Activated T-helper 9 cell treated with anti-CD3 and anti-CD28 coated beads, Interleukin-2, amount 50 U/mL, for 16 hours (primary cell): ENCODE results near the gene DDRGK1.
"Not testable (repeated sequence)": the region's sequence is repeated elsewhere in the genome, so short reads cannot be mapped to it uniquely, and the experiment has no call there.

ENCODE experiments used
- DNase-seq: peaks from one replicate; pipeline ENCODE4 v3.0.0-alpha.2; 2020; ENCODE audit warnings: low read depth

DDRGK1 gene

DNA sequence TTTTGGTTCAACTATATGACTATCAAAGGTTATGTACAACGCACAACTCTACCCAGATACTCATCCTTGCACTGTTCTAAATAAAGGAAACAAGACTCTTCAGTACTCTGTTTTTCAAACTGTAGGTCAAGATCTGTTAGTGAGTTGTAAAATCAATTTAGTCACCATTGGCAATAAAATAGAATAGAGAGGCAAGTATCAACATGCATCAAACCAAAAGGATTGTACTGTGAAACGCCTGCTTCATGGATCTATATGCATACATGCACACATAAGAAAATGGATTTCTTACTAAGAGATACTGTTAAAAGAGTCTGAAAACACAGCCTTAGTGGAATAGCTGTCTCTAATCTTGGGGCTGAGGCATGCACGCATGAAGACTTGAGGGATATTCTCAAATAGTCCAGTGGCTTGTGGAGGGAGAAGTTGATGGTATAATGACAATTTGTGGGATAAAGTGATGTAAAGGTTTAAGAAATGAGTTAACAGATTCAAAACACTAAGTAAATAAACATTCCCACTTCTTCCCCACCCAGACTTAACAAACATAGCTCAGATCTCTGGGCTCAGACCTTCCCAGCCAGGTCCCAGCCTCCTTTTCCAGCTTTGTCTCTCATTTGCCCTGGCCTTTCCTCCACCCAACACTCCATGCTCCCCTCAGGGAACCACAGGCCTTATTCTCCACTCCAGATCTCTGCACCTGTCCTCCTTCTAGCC lies 20.4 kb downstream of the DDRGK1 start:
- DNase-seq, result no peak

GRCh38 chr20:3182429-3182828 lies 22.1 kb downstream of the DDRGK1 start:
- not testable (repeated sequence) for DNase-seq

DNA sequence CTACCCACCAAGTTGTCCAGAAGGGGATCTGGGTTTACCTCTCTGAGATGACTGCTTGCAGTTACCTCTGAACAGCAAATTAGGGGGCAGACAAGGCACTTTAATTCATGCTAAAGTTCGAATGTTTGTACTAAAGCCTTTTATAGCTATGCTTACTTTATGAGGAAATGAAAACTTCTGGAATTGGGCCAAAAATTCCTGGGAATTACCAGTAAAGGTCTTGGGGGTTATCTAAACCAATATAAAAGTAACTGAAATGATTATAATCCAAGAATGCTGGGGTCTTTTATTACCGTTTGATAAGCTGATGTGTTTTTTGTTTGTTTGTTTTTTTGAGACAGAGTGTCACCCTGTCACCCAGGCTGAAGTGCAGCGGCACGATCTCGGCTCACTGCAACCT lies 23.2 kb downstream of the DDRGK1 start:
- no peak for DNase-seq

DNA sequence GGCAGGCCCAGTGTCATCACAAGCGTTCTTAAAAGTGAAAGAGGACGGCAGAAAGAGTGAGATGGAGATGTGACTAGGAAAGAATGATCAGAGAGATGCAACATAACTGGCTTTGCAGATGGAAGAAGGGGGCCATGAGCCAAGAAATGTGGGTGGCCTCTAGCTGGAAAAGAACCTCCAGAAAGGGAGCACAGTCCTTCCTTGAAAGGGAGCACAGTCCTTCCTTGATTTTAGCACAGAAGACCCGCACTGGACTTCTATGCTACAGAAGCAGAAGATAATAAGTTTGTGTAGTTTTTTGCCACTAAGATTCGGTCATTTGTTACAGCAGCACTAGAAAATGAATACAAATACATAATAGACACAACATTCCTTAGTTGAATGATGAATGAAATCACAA lies 24.2 kb downstream of the DDRGK1 start:
- no peak for DNase-seq

GRCh38 chr20:3177746-3178485 lies 26.6 kb downstream of the DDRGK1 start:
- no peak for DNase-seq

DNA sequence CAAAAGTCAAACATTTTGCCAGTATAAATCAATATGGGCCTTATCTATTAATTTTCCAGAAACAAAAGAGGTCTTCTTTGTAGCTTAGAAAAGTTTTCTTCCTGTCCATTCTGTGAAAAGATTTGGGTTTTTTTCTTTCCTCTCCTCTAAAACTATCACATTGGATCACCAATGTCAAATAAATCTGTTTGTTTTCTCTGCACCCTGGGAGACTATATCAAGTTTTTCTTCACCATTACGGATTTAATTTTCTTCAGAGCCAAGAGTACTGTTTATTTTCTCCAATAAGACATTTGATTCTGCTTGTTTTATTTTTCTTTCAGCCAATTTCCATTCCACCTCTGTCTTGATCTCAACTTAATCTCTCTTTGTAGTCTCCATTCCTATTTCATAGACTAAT lies 29.2 kb downstream of the DDRGK1 start:
- no peak for DNase-seq

DNA sequence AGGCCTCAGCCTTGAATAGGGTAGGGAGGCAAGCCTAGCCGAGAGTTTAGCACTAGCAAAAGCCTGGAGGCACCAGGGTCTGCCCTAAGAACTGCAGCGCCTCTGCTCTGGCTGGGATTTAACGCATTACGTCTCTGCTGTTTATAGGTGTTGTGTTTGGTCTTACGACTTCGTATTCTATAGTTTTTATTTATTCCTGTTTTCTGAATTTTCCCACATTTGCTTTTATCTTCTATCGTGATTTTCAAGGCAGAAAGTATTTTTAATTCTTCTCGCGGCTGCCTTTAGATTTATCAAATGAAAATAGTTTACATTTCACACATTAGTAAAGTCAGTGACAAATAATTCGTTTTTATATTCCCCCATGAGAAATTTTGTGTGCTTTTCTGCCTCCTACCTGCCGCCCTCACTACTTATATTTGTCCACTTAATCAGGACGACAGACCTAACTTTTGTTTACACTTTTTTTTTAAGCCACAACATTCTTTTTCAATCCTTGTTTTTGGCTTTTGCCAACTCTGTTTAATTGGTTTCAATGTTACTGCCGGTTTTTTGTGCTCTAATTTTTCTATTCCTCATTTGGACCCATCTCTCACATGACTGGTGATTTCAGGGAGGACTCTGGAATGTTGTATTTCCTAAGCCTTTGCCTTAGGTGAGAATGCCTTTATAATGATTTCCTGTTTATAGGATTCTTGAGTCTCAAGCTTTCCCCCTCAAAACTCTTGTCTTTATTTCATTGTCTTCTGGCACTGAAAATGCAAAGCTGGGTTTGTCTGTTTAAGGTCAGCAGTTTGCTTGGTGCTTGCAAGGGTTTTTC lies 29.8 kb downstream of the DDRGK1 start:
- no peak for DNase-seq

GRCh38 chr20:3173610-3174441 lies 30.7 kb downstream of the DDRGK1 start:
- DNase-seq, result peak; percentile 85

GRCh38 chr20:3172933-3173609 lies 31.4 kb downstream of the DDRGK1 start, which contains the start of gene LZTS3:
Gene LZTS3 (minus strand): TSS chr20:3173549. CDS start chr20:3167163, 6,386 bp downstream.
- peak; percentile 76 for DNase-seq

DNA sequence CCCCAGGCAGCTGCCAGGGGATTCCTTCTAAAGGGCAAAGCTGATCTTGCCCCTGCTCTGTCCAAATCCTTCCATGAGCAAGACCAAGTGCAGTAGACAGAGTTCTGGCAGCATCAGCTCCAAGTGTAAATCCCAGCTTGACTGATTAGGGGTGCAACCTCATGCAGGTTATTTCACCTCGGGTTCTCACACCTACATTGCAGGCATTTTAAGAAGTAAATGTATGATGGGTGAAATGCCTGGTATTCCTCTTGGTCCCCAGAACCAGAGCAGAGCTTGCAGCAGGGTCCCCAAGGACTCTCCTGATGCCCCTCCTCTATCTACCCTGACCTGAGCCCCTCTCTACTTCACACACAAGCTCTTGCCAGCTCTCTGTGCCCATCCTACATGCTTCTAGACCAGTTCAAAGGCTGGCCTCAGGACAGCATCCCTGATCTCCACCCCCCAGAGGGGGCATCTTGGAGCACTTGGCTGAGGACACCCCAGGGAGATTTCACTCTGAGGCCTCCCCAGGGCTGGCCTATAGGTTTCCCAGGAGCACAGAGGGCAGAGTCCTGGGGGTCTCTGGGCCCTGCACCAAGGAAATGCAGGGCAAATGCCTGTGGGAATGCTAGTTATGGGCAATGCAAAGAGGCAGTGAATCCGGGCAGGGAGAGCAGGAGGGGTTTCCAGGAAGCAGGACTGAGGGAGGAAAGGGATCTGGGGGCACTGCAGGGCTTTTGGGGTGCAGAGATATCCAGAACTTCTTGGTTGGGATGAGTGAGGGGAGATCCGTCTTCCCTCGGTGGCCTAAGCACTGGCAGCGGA lies 32.2 kb downstream of the DDRGK1 start:
- no peak for DNase-seq

DNA sequence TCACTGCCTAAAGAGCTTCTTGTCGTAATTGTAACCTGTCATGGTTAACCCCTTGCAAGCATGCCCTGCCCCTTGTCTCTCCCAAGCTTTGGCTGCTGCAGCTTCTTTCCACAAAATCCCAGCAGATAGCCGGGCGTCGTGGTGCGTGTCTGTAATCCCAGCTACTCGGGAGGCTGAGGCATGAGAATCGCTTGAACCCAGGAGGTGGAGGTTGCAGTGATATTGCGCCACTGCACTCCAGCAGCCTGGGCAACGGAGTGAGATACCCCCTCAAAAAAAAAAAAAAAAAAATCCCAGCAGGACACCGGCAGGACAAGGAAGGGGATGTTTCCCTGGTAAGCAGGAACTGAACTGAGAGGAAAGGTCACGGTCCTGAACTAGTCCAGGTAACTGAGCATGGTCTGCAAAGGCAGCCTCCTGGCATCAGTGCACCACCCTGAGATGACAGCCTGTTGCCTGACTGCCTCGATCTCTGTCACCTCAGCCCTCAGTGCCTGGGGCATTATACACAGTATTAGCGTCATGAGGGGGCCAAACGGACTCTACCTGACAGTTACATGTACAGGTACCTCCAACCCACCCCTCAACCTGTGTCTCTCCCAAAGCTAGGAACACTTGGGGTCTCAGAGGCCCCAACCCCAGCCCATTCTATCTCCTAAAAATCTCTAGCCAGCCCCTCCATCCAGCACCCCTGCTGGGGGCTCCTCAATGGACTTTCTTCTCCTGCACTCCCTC lies 32.9 kb downstream of the DDRGK1 start:
- DNase-seq, result no peak

GRCh38 chr20:3168829-3169590 lies 35.5 kb downstream of the DDRGK1 start:
- DNase-seq, result no peak

GRCh38 chr20:3168079-3168828 lies 36.2 kb downstream of the DDRGK1 start:
- DNase-seq, result no peak

DNA sequence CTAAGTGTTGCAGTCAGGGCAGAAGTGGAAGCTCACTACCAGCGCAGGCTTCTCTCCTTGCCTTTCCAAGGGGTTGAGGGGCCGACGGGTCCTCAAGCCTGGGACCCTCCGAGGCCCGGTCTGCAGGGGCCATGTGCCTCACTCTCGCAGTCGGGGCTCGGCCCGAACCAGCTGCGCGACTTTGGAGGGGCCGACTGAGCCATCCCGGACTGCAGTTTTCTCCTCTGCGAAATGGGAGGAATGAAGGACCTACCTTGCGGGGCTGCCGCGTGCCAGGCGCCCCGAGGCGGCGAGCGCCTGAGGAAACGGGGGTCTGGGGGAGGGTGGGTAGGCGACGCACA lies 36.8 kb downstream of the DDRGK1 start:
- DNase-seq, result no peak

DNA sequence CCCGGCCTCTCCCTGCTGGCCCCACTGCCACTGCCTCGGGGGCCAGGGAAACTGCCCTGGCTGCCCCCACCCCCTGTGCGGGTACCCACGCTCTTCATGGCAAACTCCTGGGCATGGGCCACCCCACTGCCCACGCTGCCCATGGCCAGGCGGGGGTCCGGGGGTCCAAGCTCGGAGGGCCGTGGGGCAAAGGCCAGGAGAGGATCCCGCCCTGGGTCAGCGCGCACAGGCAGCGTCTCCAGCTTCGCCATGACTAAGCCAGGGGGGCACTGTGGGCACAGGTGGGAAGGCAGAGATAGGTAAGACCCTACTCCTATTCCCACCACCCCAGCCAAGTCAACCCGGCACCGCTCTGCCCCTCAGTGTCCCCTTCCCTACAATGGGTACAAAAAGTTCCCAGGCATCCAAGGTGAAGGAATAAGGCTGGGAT lies 37.6 kb downstream of the DDRGK1 start:
- DNase-seq, result no peak

- no peak for DNase-seq
These were observed 38.1 kb downstream of the DDRGK1 start for GRCh38 chr20:3166338-3166912.

DNA sequence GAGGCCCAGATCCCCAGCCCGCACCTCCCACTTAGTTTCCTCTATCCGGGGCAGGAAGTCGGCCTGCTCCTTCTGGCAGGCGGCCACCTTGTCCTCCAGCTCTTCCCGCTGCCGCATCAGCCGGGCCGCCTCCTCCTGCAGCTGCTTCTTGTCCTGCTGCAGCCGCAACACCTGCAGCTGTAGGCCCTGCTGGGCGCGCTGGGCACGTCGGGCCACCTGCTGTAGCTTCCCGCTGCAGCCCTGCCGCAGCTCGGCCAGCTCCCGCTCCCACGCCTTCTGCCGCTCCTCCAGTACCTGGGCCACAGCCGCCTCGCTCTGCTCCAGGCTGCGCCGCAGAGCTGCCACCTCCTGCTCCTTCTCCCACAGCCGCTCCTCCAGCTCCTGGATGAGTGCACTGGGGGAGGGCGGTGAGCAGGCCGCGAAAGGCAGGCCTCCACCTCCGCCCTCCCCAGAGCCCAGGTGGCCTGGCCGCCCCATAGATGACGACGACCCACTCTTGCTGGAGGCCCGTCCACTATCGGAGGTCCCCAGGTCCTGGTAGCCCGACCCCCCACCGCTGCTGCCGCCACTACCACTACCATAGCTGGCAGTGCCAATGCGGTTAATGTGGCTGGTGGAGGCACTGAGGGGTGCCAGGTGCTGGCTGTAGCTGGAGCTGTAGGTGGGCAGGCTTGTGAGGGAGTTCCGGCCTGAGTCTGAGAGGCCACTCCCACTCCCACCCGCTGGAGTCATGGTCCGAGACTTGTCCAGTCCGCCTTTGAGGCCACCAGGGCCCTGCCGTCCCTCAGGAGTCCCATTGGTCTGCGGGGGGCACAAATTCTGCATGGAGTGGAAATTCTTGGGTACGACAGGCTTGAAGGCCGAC lies 38.8 kb downstream of the DDRGK1 start:
- DNase-seq, result no peak
